NCI-H2227 (cell line): ENCODE results near the gene SELL.
"Not testable (repeated sequence)": the region's sequence is repeated elsewhere in the genome, so short reads cannot be mapped to it uniquely, and the experiment has no call there.

Source experiments
- DNase-seq: peaks from one replicate; lab custom pipeline; 2025; ENCODE audit not compliant: unreplicated experiment; lab: John Stamatoyannopoulos, UW

The SELL gene

DNA sequence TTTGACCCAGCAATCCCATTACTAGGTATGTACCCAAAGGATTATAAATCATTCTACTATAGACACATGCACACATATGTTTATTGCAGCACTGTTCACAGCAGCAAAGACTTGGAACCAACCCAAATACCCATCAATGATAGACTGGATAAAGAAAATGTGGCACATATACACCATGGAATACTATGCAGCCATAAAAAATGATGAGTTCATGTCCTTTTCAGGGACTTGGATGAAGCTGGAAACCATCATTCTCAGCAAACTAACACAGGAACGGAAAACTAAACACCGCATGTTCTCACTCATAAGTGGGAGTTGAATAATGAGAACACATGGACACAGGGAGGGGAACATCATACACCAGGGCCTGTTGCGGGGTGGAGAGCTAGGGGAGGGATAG, 41.2 kb downstream of the SELL start:
- DNase-seq = not testable (repeated sequence)

DNA sequence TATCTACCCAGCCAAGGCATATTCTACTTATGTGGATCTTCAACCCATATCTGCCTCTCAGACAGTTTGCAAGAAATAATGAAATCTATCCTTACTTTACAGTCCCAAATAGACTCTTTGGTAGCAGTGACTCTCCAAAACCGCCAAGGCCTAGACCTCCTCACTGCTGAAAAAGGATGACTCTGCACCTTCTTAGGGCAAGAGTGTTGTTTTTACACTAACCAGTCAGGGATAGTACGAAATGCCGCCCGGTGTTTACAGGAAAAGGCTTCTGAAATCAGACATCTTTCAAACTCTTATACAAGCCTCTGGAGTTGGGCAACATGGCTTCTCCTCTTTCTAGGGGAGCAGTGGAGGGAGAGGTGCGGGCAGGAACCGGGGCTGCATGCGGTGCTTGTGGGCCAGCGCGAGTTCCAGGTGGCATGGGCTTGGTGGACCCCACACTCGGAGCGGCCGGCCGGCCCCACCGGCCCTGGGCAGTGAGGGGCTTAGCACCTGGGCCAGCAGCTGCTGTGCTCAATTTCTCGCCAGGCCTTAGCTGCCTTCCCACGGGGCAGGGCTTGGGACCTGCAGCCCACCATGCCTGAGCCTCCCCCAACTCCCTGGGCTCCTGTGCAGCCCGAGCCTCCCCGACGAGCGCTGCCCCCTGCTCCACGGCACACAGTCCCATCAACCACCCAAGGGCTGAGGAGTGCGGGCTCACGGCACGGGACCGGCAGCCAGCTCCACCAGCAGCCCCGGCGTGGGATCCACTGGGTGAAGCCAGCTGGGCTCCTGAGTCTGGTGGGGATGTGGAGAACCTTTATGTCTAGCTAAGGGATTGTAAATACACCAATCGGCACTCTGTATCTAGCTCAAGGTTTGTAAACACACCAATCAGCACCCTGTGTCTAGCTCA, 43.5 kb downstream of the SELL start:
- DNase-seq = not testable (repeated sequence)

DNA sequence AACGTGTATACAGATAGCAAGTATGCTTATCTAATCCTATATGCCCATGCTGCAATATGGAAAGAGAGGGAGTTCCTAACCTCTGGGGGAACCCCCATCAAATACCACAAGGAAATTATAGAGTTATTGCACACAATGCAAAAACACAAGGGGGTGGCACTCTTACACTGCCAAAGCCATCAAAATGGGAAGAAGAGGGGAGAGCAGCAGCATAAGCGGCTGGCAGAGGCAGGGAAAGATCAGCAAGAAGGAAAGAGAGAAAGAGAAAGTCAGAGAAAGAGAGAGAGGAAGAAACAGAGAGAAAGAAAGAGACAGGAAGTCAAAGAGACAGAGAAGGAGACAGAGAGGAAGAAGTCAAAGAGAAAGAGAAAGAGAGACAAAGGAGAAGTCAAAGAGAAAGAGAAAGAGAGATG, 44.2 kb downstream of the SELL start:
- DNase-seq = not testable (repeated sequence)

DNA sequence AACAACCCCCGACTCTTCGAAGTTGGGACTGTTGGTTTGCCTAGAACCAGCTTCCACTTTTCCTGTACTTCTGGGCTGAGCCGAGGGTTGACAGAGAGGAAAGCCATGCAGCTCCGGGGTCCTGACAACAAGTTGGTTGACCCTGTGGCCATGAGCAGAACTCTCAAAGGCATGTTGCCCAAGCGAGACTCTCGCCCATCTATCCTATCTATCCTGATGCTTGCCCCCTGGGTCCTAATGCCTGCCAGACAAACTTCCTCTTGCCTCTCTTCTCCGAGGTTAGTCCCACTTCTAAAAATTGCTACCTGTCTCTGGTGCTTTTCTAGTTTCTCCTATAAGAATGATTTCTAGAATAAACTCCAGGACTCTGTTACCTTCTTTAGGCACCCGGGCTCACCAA, 48.7 kb downstream of the SELL start:
- DNase-seq = not testable (repeated sequence)

DNA sequence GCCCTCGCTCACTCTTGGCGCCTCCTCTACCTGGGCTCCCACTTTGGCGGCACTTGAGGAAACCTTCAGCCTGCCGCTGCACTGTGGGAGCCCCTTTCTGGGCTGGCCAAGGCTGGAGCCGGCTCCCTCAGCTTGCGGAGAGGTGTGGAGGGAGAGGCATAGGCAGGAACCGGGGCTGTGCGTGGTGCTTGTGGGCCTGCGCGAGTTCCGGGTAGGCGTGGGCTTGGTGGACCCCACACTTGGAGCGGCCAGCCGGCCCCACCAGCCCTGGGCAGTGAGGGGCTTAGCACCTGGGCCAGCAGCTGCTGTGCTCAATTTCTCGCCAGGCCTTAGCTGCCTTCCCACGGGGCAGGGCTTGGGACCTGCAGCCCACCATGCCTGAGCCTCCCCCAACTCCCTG, 50.4 kb downstream of the SELL start:
- not testable (repeated sequence) for DNase-seq

DNA sequence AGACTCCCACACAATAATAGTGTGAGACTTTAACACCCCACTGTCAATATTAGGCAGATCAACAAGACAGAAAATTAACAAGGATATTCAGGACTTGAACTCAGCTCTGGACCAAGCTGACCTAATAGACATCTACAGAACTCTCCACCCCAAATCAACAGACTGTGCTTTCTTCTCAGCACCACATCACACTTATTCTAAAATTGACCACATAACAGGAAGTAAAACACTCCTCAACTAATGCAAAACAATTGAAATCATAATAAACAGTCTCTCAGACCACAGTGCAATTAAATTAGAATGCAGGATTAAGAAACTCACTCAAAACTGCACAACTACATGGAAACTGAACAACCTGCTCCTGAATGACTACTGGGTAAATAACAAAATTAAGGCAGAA, 52.6 kb downstream of the SELL start:
- DNase-seq = not testable (repeated sequence)

DNA sequence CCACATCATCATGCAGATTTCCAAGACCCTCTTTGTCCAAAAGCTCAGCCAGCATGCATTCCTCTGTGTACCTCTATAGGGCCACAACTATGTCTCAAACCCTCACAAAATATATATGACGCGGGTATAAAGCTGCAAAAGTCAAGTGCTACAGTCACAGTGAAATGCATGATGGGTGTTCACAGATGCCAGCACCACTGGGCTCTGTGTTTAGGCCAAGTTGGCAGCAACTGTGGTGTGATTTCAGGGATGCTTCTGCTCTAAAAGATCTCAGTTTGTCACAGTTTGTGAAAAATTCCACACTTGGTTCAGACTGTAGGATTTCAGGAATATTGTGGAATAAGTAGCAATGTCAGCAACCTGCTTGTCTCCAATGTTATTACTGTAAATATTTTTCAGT, 57.5 kb downstream of the SELL start:
- no peak for DNase-seq

DNA sequence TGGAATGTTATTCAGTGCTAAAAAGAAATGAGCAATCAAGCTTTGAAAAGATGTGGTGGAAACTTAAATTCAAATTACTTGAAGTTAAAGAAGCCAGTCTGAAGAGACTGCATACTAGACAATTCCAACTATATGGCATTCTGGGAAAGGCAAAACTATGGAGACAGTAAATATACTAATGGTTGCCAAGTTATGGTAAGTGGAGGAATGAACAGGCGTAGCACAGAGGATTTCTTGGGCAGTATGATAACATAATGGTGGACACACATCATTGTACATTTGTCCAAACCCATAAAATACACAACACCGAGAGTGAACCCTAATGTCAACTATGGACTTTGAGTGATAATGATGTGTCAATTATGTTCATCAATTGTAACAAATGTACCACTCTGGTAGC, 60.4 kb downstream of the SELL start:
- no peak for DNase-seq

DNA sequence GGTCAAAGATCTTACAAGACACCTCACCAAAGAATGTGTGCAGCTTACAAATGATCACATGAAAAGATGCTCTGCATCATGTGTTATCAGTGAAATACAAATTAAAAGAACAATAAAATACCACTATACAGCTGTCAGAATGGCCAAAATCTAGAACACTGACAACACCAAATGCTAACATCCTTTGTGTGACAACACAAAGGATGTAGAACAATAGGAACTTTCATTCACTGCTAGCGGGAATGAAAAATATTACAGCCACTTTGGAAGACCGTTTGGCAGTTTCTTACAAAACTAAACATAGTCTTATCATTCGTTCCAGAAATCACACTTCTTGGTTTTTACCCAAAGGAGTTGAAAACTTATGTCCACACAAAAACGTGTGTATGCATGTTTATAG, 60.9 kb downstream of the SELL start:
- no peak for DNase-seq

DNA sequence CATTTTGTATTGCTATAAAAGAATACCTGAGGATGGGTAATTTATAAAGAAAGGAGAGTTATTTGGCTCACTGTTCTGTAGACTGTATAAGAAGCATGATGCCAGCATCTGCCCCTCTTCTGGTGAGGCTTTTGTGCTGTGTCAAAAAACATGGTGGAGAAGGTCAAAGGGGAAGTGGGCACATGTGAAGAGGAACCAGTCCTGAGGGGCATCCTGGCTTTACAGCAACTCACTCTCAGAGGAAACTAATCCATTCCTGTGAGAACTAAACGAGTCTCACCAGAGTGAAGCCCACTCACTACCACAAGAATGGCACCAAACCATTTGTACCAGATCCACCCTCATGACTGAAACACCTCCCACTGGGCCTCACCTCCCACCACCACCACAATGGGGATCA, 62.7 kb downstream of the SELL start:
- no peak for DNase-seq

DNA sequence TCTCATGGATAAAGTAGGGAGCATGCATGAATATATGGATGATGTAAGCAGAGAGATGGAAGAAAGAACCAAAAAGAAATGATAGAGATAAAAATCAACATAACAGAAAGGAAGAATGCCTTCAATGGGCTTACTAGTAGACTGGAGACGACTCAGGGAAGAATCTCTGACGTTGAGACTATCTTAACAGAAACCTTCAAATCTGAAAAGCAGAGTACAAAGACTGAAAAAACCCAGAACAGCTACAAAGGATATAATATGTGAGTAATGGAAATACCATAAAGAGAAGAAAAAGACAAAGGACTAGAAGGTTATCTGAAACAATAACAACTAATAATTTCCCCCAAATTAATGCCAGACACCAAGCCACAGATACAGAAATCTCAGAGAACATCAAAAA, 63.2 kb downstream of the SELL start:
- DNase-seq = no peak

DNA sequence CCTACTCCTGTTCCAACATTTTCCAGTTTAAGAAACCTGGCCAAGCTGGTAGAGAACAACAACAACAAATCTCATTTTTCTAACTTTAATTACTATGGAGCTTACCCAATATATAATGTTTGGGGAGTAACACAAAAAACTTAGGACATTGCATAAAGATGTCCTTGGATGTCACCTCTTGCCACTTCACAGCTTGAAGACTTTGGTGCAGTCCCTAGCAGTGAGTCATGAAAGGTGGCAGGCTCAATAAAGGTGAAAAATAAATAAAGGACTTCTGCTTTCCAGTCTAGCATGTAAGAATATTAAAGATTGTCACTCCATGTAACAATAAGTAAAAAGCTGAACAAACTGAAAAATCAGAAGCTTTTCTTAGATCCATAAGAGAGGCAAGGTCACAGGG, 63.9 kb downstream of the SELL start:
- no peak for DNase-seq

DNA sequence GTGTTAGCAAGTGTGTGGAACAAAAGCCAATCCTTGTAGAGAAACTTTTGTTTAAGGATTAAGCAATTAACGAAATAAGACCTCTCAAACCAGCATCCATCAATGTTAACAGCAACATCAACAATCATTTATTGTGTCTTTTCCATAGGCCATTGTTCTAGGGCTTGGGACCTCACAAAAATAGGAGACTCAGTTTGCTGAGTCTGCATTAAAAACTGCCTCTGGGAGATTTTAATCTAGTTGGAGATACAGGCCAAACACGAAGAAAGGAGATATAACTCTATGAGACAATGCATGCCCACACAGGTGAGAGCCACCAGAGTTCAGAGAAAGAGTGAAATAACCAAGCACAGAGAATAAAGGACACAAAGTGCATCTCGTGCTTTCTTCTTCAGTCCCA, 67.1 kb downstream of the SELL start:
- no peak for DNase-seq
